ENCODE data around the gene SH2D2A. TPM values are rescaled to one million over a fixed set of nuclear protein-coding genes. Genes with fewer than 3 reads are reported as not detected.

SH2D2A gene
- total and polyA plus RNA-seq, 2 of the 4 experiments (the other 2 are of a cell fraction), result not detected

DNA sequence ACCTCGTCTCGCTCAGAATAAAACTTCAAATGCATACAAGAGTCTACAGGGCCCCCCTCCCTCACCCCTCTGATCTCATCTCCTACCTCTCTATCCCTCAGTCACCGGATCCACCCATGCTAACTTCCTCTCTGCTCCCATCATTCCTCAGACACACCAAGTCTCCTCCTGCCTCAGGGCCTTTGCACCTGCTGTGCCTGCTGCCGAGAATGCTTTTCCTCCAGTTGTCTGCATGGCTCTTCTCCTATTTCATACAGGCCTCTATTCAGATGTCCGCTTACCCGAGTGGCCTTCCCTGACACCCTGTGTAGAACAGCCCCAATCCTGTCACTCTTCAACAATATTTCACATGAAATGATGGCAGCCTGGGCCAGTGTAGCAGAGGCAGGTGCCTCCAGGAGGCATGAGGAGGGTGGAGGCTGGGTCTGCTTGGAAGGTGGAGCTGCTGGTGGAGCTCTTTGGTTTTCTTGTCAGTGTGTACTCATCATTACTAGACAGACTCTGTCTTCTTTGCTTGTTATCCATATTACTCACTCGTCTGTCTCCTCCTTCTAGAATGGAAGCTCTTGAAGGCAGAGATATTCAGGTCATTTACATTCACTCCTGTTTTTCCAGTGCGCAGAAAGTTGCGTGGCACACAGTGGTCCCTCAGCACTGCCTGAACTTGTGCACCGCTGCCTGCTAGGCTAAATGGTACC is 4.2 kb downstream of the SH2D2A start (continued):
- TF ChIP-seq, protein P1, sequence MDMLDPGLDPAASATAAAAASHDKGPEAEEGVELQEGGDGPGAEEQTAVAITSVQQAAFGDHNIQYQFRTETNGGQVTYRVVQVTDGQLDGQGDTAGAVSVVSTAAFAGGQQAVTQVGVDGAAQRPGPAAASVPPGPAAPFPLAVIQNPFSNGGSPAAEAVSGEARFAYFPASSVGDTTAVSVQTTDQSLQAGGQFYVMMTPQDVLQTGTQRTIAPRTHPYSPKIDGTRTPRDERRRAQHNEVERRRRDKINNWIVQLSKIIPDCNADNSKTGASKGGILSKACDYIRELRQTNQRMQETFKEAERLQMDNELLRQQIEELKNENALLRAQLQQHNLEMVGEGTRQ (IDR thresholded peaks at IDR 0.05; ENCODE audit: low read depth, low read length), result no peak
- TF ChIP-seq FOS (IDR thresholded peaks at IDR 0.05; ENCODE audit: low read depth, low read length) (no peak), RCOR1 (IDR thresholded peaks at IDR 0.05; ENCODE audit: insufficient replicate concordance, low read length) (no peak)

DNA sequence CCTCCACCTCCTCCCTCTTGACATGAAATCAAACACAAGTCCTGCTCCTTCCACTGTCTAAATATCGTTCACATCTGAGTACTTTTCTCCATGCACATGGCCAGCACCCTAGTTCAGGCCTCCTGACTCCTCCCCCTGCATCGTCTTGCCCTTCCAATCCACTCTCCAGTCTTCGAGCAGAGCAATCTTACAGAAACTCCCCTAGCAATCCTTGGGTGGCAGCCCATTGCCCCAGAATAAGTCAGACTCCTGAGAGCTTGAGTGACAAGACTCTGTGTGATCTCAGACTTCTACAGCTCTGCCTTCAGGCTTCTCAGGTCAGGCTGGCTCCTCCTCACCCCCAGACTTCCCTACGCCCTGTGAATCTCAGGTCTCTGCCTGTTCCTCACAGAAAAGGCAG is 5.5 kb downstream of the SH2D2A start:
- no peak overlapping the region for H4K8ac ChIP-seq (ENCODE audit: low read depth in 2 of 2, low read length in 2 of 2)
- no peak overlapping the region for H3K4me2 ChIP-seq (ENCODE audit: low read depth, low read length)
- H3K4me1 ChIP-seq (ENCODE audit: control insufficient read depth, insufficient read depth, low read length), result peaks cover 14% of the 10 kb centered on the region
- WGBS, 2 experiments (ENCODE audit: extremely low coverage in 2 of 2, insufficient read length in 1 of 2), result 30% methylated on average over 2 of the region's 4 CpGs; no CpG with 5 or more reads in 1 of the 2 experiments
- H3K4ac ChIP-seq (ENCODE audit: low read depth, low read length), result no peak overlapping the region
- H2AFZ ChIP-seq (replicated peaks; ENCODE audit: low read length, poor library complexity), result peak overlapping the region; percentile 63
- no peak for TF ChIP-seq SMC3 (IDR thresholded peaks at IDR 0.05; ENCODE audit: low read depth, low read length)
- TF ChIP-seq RFX5 (IDR thresholded peaks at IDR 0.05; ENCODE audit: low read depth, low read length), result no peak
- no peak for TF ChIP-seq MAFK (IDR thresholded peaks at IDR 0.05; ENCODE audit: low read depth, low read length)
- TF ChIP-seq RCOR1 (IDR thresholded peaks at IDR 0.05; ENCODE audit: insufficient replicate concordance, low read length), result no peak
- TF ChIP-seq, protein P2, sequence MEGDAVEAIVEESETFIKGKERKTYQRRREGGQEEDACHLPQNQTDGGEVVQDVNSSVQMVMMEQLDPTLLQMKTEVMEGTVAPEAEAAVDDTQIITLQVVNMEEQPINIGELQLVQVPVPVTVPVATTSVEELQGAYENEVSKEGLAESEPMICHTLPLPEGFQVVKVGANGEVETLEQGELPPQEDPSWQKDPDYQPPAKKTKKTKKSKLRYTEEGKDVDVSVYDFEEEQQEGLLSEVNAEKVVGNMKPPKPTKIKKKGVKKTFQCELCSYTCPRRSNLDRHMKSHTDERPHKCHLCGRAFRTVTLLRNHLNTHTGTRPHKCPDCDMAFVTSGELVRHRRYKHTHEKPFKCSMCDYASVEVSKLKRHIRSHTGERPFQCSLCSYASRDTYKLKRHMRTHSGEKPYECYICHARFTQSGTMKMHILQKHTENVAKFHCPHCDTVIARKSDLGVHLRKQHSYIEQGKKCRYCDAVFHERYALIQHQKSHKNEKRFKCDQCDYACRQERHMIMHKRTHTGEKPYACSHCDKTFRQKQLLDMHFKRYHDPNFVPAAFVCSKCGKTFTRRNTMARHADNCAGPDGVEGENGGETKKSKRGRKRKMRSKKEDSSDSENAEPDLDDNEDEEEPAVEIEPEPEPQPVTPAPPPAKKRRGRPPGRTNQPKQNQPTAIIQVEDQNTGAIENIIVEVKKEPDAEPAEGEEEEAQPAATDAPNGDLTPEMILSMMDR (conservative IDR thresholded peaks at IDR 0.05; ENCODE audit: low read depth, low read length), result no peak
- TF ChIP-seq, protein P3, sequence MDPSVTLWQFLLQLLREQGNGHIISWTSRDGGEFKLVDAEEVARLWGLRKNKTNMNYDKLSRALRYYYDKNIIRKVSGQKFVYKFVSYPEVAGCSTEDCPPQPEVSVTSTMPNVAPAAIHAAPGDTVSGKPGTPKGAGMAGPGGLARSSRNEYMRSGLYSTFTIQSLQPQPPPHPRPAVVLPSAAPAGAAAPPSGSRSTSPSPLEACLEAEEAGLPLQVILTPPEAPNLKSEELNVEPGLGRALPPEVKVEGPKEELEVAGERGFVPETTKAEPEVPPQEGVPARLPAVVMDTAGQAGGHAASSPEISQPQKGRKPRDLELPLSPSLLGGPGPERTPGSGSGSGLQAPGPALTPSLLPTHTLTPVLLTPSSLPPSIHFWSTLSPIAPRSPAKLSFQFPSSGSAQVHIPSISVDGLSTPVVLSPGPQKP (IDR thresholded peaks at IDR 0.05; ENCODE audit: borderline replicate concordance, low read depth, low read length), result no peak
- no peak for TF ChIP-seq CEBPB (IDR thresholded peaks at IDR 0.05; ENCODE audit: low read depth, low read length)
- no peak for TF ChIP-seq NFE2L2 (IDR thresholded peaks at IDR 0.05; ENCODE audit: low read depth, low read length)
- no peak for TF ChIP-seq MAZ (IDR thresholded peaks at IDR 0.05; ENCODE audit: borderline replicate concordance, low read depth, low read length)
- no peak for TF ChIP-seq POLR2A (IDR thresholded peaks at IDR 0.05; ENCODE audit: low read depth, low read length)
- TF ChIP-seq FOS (IDR thresholded peaks at IDR 0.05; ENCODE audit: low read depth, low read length), result no peak
- peak overlapping the region; percentile 40 for H2AK9ac ChIP-seq (replicated peaks; ENCODE audit: low read depth, low read length, poor library complexity)
- intact Hi-C loops (cut with micrococcal nuclease) (no loop called here), in situ Hi-C loops (cut with MboI; ENCODE audit: low sequenced_read_pairs) (no loop called here), dilution Hi-C loops (cut with HindIII; ENCODE audit: low sequenced_read_pairs, unreplicated experiment) (no loop called here)
- no peak overlapping the region for H2AK5ac ChIP-seq (ENCODE audit: low read depth, low read length)
- no peak overlapping the region for H4K91ac ChIP-seq (ENCODE audit: insufficient read depth, low read depth, low read length)
- DNase-seq, result no peak
- H3K27ac ChIP-seq (ENCODE audit: insufficient read depth, low read length), result no peak overlapping the region
- peaks cover 8% of the 10 kb centered on the region; the same call in 1 of the 2 replicates for H4K20me1 ChIP-seq (ENCODE audit: insufficient read depth, low read length)
- ATAC-seq (ENCODE audit: low read depth), result no peak
- no peak overlapping the region for H3K56ac ChIP-seq (ENCODE audit: extremely low read depth, insufficient read depth, low read length)
- H3K9ac ChIP-seq (ENCODE audit: low read depth, low read length), result no peak overlapping the region
- no peaks in the 10 kb centered on the region for H3K36me3 ChIP-seq (ENCODE audit: control insufficient read depth, insufficient read depth, low read length)
- H3K27me3 ChIP-seq (ENCODE audit: control insufficient read depth, insufficient read depth, low read length), result peaks cover 43% of the 10 kb centered on the region; the same call in 1 of the 2 replicates
- H3K14ac ChIP-seq (replicated peaks; ENCODE audit: low read depth, low read length), result no peak overlapping the region
- no peak overlapping the region for H3K4me3 ChIP-seq (ENCODE audit: insufficient read depth, low read depth, low read length)
- no peaks in the 10 kb centered on the region for H3K9me3 ChIP-seq (ENCODE audit: control insufficient read depth, insufficient read depth, low read length)
- no peak overlapping the region for H3K18ac ChIP-seq (ENCODE audit: low read depth, low read length)
- H2BK5ac ChIP-seq (ENCODE audit: low read depth, low read length, poor library complexity, severe bottlenecking), result no peak overlapping the region
- no peak overlapping the region for H3K23ac ChIP-seq (ENCODE audit: low read depth, low read length)
- H2BK15ac ChIP-seq (ENCODE audit: low read depth, low read length), result no peak overlapping the region
- no TSS peak for BruUV-seq (replicated peaks)
- ChIA-PET POLR2A (ENCODE audit: unreplicated experiment) (no interaction called here), CTCF (no interaction called here)
- no peak overlapping the region for H2BK120ac ChIP-seq (ENCODE audit: low read depth, low read length)
- H4K5ac ChIP-seq (ENCODE audit: low read depth, low read length), result no peak overlapping the region
- H3K9me1 ChIP-seq (ENCODE audit: insufficient read depth, low read length), result peaks cover 6% of the 10 kb centered on the region; the same call in 1 of the 2 replicates
- H3K79me1 ChIP-seq (ENCODE audit: low read depth in 1 of 2, low read length in 2 of 2), result no peaks in the 10 kb centered on the region
- H2BK20ac ChIP-seq (ENCODE audit: low read depth, low read length), result no peak overlapping the region
